Hematopoietic multipotent progenitor cell treated with erythropoietin and hydrocortisone succinate and interleukin-3 and kit ligand, for 15 days (in vitro differentiated cells): ENCODE measurements around the gene UBXN4.
"Not testable (repeated sequence)": the region's sequence is repeated elsewhere in the genome, so short reads cannot be mapped to it uniquely, and the experiment has no call there.

Experiments
- DNase-seq: peaks from one replicate; pipeline ENCODE4 v3.0.0-alpha.2; 2015; ENCODE audit warnings: low spot score

UBXN4 gene, protein sequence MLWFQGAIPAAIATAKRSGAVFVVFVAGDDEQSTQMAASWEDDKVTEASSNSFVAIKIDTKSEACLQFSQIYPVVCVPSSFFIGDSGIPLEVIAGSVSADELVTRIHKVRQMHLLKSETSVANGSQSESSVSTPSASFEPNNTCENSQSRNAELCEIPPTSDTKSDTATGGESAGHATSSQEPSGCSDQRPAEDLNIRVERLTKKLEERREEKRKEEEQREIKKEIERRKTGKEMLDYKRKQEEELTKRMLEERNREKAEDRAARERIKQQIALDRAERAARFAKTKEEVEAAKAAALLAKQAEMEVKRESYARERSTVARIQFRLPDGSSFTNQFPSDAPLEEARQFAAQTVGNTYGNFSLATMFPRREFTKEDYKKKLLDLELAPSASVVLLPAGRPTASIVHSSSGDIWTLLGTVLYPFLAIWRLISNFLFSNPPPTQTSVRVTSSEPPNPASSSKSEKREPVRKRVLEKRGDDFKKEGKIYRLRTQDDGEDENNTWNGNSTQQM

DNA sequence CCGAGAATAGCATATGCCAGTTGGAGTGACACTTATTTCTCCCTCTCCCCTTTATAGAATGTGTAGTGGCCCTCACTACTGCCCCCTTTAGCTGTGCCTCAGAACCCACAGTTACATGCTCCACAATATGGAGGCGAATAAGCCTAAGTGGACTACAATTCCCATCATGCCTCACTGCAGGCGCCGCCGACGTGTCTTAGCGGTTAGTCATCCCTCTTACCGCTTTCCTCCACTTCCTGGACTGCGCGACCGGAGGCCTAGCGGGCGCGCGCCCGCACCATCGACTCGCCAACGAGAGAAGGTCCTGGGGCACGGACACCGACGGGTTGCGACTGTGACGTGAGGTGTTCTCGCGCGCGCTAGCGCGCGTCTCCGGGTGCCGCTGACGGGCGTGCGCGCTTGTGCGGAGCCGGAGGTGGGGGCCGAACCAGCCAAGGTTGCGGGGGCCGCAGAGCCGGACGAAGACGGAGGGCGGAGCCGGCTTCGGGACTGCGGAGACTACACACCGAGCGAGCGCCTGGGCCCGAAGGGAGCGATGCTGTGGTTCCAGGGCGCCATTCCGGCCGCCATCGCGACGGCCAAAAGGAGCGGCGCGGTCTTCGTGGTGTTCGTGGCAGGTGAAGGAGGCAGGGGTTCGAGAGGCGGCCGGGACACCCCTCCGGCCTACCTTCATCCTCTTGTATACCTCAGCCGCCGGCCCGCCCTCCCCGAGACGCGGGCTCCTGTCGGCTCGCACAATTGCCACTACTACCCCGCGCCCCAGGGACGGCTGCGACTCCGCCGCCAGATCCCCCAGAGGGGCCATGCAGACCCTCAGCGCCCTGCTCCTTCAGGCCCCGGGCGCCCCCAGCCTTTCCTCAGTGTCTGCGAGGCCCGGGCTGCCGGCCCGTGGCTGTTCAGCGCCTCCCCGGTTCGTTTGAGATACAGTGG lies at the start of gene UBXN4:
UBXN4 (plus strand) TSS at position 461 of the 930 bp plus-strand sequence; CDS start at position 536, 75 bp downstream.
- peak; percentile 95 for DNase-seq

DNA sequence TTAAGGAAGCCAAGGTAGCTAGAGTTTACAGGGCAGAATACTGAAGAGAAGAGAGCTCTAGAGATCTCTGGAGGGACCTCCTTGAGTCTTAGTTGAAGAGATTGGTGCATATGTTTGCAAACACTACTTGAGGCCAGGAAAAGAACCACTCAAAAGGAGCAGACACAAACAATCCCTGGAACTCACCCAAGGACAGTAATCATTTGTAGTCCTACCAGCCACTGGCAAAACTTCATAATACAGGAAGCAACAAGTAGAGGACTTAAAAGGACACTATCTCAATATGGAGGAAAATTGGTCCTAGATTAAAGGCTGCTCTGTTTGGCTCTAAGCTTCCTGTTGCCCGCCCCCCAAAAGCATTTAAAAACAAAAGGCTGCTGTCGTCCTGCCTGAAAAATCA lies 46.9 kb upstream of the UBXN4 start:
- DNase-seq: no peak

DNA sequence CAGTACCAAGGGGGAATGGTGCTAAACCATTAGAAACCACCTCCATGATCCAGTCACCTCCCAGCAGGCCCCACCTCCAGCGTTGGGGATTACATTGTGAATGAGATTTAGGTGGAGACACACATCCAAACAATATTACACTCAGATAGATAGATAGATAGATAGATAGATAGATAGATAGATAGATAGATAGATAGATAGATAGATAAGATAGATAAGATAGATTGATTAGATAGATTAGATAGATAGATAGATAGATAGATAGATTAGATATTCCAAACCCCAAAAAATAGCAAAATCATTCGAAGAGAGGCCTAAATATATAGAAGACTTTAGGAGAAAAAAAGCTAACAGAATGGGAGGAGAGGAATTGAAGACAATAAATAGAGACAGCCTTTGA lies 42.8 kb upstream of the UBXN4 start:
- no peak for DNase-seq

DNA sequence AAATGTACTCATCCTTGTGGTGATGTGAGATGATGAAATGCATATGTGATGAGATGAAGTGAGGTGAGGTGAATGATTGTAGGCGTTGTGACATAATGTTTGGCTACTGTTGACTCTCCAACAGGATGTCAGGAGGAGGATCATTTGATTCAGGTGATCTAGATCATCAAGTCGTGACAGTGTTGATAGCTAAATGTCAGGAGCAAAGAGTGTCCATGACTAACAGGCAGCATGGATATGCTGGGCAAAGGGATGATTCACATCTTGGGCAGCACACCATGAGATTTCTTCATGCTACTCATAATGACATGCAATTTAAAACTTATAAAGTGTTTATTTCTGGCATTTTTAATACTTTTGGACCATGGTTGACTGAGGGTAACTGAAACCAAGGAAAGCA lies 40.2 kb upstream of the UBXN4 start:
- no peak for DNase-seq

- no peak for DNase-seq
Measured at GRCh38 chr2:135703300-135703699, 38.4 kb upstream of the UBXN4 start.

DNA sequence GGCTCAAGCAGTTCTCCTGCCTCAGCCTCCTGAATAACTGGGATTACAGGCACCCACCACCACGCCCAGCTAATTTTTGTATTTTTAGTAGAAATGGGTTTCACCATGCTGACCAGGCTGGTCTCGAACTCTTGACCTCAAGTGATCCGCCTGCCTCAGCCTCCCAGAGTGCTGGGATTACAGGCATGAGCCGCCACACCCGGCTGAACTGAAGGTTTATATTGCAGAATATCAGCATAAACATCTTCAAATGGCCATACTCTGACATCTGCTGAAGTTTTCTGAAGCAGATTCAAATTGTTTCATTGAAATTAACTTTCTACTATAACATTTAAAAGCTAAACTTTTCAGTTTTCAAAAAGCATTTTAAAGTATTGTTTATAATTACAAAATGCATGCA lies 37.6 kb upstream of the UBXN4 start:
- DNase-seq: not testable (repeated sequence)

DNA sequence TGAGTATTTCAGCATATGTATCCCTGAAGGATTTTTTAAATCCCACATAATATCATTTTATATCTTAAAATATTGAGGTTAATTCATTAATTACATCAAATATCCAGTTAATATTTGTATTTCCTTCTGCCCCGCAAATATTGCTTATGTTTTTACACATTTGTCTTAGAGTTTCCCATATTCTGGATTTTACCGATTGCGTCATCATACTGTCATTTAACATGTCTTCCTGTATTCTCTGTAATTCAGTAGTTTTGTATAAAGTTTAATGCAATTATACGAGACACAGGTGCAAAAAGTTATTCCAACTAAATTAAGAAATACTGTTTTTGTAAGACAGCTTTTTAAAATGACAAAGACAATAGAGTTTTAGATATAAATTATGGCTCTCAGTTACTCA lies 33.5 kb upstream of the UBXN4 start:
- no peak for DNase-seq

DNA sequence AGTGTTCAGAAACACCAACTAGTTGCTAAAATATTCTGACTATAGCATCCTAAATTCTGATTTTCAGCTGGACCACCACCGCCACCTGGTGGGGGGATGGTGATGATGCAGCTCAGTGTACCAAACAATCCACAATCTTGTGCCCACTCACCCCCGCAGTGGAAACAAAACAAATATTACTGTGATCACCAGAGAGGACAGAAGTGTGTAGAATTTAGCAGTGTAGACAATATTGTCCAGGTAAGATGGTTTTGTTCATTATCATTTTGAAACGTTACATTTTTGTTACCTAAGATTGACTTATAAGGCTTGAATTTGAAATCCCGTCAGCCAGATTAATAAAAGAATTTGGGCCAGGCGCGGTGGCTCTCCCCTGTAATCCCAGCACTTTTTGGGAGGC lies 31.7 kb upstream of the UBXN4 start:
- DNase-seq: peak; percentile 63

GRCh38 chr2:135715086-135715485 lies 26.6 kb upstream of the UBXN4 start:
- not testable (repeated sequence) for DNase-seq

GRCh38 chr2:135728064-135728743 lies 13.5 kb upstream of the UBXN4 start:
- DNase-seq: no peak

- no peak for DNase-seq
Measured at GRCh38 chr2:135732561-135732960, 9.1 kb upstream of the UBXN4 start.

- no peak for DNase-seq
Measured at GRCh38 chr2:135733045-135733444, 8.6 kb upstream of the UBXN4 start.

DNA sequence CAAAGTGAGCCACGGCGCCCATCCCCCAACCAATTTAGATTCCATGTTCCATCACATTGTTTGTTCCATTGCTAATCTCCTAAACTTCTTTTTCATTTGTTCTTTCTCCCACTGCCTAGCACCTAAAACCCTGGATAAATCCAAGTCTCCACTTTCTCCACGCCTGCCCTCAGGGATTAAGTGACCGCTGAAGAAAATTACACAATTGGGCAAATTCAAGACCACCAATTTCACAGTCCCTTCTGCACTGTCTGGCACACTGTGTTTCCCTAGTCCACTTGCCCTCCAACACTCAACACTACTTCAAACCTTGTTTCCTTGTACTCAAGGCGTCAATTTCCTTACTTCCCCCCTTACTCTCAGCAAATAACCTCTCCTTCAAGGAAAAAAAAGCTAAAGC lies 5.1 kb upstream of the UBXN4 start:
- DNase-seq: no peak

DNA sequence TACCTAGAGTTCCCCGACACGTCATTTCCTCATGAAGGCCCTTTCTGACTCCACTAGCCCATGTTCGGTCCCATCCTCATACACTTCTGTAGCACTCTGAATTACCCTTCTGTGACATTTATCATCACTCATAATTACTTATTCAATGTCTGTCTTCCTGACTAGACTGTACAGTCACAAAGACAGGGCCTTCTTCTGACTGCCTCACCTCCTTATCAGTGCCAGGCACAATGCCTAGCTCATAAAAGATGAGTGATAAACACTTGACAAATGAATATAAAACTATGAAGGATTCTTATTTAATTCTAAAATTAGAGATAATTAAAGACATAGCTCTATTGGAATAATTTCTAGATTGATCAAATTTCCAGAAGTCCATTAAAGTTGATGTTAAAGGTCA lies 1.4 kb upstream of the UBXN4 start:
- DNase-seq: no peak

DNA sequence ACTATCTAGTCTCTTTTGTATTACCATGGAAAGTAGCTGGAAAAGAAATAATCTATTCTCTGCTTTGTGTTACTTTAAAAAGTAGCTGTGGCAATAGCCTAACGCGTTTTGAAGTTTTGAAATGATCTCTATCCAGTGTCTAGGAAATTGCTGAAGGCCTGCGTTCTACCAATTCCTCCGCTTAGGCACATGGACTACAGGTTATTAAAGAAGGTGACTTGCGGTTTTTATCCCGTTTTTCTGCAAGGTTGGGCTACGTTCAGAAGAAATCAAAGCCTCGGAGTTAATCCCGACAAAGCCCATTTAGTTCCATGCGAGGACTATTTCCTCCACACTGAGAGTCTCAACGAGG lies 636 bp upstream of the UBXN4 start:
- no peak for DNase-seq

- peak; percentile 66 for DNase-seq
Measured at GRCh38 chr2:135742325-135742757, 686 bp downstream of the UBXN4 start.

GRCh38 chr2:135743860-135744259 lies 2.2 kb downstream of the UBXN4 start:
- no peak for DNase-seq

DNA sequence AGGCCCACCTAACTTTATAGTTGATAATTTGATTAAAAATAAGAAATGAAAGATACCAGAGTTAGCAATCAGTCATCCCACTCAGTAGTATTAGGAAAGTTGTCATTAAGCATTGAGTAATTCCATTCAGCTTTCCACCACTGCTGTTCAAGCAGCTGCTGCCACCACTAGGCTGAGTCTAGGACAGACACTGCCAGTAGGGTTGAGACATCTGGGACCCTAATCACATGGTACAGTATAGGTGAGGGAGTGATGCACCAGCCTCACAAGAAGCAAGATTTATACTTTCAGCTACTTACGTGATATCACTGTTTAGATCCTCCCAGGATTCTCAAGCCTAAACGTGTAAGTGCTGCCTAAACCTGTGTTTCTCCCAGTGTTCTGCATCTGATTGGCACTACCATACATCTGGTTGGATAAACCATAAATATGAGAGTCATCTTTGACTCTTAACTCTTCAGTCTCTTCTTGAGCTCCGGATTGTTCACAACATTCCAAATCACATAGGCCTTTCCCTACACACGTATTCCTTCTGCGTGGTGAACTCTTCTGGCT lies 3.2 kb downstream of the UBXN4 start:
- DNase-seq: peak; percentile 22

GRCh38 chr2:135745545-135745944 lies 3.9 kb downstream of the UBXN4 start:
- DNase-seq: no peak

GRCh38 chr2:135755573-135755972 lies 13.9 kb downstream of the UBXN4 start:
- DNase-seq: no peak

DNA sequence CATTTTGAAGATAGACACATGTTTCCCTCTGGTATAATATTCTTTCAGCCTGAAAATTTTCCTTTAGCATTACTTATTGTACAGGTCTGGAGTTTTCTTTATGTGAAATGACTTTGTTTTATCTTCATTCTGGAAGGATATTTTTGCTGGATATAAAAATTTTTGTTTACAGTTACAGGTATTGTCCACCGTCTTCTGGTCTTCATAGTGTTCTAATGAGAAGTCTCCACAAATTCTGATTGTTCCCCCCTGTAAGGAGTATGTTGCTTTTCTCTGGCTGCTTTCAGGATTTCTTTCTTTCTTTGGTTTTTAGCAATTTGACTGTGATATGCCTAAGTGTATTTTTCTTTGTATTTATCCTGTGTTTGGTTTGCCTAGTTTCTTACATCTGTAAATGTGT lies 15.0 kb downstream of the UBXN4 start:
- DNase-seq: no peak

- no peak for DNase-seq
Measured at GRCh38 chr2:135762022-135762421, 20.4 kb downstream of the UBXN4 start.
